ENCODE data around the gene ANKRD44.
A peak's percentile ranks its signal among the peaks of the same experiment; 100 is the strongest.
"Not testable (repeated sequence)": the region's sequence is repeated elsewhere in the genome, so short reads cannot be mapped to it uniquely, and the experiment has no call there.

ANKRD44 gene

GRCh38 chr2:197071213-197071612 is 239.4 kb downstream of the ANKRD44 start:
- no peak for TF ChIP-seq CTCF (conservative IDR thresholded peaks at IDR 0.05; ENCODE audit: low read depth, low read length)
- H3K4me3 ChIP-seq (ENCODE audit: low read depth, low read length), result no peak overlapping the region
- DNase-seq (ENCODE audit: low read depth), result no peak

- DNase-seq (ENCODE audit: low read depth), result no peak
- H3K4me3 ChIP-seq (ENCODE audit: low read depth, low read length), result no peak overlapping the region
- TF ChIP-seq CTCF (conservative IDR thresholded peaks at IDR 0.05; ENCODE audit: low read depth, low read length), result no peak
Measured at GRCh38 chr2:197069958-197070357, 240.6 kb downstream of the ANKRD44 start.

- not testable (repeated sequence) for DNase-seq (ENCODE audit: low read depth); H3K4me3 ChIP-seq (ENCODE audit: low read depth, low read length)
Measured at GRCh38 chr2:197062574-197062973, 248.0 kb downstream of the ANKRD44 start.

GRCh38 chr2:197059477-197059876 is 251.1 kb downstream of the ANKRD44 start:
- DNase-seq (ENCODE audit: low read depth), result no peak
- H3K4me3 ChIP-seq (ENCODE audit: low read depth, low read length), result no peak overlapping the region
- no peak for TF ChIP-seq CTCF (conservative IDR thresholded peaks at IDR 0.05; ENCODE audit: low read depth, low read length)

GRCh38 chr2:197058777-197059300 is 251.7 kb downstream of the ANKRD44 start:
- DNase-seq (ENCODE audit: low read depth), result no peak
- no peak for TF ChIP-seq CTCF (conservative IDR thresholded peaks at IDR 0.05; ENCODE audit: low read depth, low read length)
- no peak overlapping the region for H3K4me3 ChIP-seq (ENCODE audit: low read depth, low read length)

- peak; percentile 25 for TF ChIP-seq CTCF (conservative IDR thresholded peaks at IDR 0.05; ENCODE audit: low read depth, low read length)
- no peak overlapping the region for H3K4me3 ChIP-seq (ENCODE audit: low read depth, low read length)
- peak; percentile 58 for DNase-seq (ENCODE audit: low read depth)
Measured at GRCh38 chr2:197057959-197058358, 252.6 kb downstream of the ANKRD44 start.

- no peak overlapping the region for H3K4me3 ChIP-seq (ENCODE audit: low read depth, low read length)
- no peak for DNase-seq (ENCODE audit: low read depth)
- no peak for TF ChIP-seq CTCF (conservative IDR thresholded peaks at IDR 0.05; ENCODE audit: low read depth, low read length)
Measured at GRCh38 chr2:197055045-197055444, 255.5 kb downstream of the ANKRD44 start.
